ENCODE results near the gene SDK1.
"Not testable (repeated sequence)": the region's sequence is repeated elsewhere in the genome, so short reads cannot be mapped to it uniquely, and the experiment has no call there.

The SDK1 gene

DNA sequence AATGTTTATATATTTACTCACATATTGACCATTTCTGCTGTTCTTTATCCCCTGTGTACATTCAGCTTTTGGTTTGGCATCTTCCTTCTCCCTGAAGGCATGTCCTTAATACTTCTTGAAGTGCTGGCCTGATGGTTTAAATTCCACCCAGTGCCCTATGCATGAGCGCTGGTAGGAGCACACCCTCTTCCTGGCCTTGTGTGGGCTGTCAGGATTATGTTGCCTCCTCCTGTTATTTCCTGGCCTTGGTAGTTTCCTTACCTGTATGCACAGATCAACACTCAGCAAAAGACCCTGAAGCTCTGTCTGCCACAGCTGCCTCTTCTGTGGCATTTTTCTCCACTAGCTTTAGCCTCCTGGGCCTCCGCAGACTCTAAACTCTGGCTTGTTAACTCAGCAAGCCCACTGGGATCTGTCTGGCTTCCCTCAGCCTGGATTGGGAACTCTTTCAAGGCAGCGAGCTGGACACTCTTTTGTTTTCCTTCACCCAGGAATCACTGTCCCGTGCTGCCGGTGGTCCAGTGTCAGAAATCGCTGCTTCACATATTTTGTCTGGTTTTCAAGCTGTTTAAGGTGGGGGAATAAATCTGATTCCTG is 595.2 kb downstream of the SDK1 start:
- DNase-seq: no peak

DNA sequence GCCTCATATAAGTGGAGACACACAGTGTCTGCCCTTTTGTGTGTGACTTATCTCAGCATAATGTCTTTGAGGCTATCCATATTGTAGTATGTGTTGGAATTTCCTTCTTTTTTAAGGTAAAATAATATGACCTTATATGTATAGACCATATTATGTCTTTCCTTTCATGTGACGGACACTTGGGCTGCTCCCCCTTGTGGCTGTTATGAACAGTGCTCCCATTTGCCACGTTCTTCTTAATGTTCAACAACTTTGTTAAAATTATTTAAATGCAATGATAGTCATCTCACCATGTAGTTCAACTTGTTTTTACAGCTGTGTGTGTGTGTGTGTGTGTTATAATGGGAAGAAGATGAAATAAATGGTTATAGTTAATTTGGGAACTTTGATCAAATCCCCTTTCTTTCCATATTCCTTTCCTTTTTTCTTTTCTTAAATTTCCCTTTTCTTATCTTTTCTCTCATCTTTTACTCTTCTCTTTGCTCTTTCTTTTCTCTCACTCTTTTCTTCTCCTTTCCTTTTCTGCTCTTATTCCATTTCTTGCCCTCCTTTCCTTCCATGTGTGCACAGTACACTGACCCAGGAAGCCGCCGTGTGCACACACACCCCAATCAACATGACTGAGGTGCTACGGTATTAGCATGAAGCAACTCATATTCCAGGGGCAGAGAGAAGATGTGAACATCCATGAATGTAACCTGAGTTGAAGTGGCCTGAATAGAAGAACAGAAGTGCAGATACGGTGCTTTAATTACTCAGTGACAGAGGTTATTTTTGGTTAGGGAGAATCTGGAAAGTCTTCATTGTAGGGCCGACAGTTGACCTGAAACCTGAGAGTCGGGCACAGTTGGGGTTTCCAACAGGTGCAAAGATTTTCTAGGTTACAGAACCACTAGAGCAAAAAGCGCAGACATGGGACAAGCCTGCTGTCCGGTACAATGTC is 596.6 kb downstream of the SDK1 start:
- DNase-seq: no peak

DNA sequence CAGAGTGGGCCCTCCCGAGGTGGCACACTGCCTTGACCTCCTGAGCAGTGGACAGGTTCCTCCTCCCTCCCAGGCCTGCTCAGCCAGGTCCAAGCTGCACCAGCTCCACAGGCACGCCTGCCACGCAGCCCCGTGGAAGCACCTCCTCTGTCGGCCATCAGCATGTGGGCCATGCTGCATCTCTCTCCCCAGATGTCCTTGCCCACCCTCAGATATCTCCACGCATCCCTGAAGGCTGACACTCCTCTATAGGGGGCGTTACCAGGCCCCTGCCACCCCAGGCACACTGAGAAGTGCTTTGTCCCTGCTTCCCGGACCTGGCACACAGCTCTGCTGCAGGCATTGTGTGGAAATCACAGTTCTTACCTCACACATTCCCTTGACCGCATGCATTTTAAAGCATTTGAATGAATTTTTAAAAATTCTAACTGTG is 598.5 kb downstream of the SDK1 start:
- no peak for DNase-seq

DNA sequence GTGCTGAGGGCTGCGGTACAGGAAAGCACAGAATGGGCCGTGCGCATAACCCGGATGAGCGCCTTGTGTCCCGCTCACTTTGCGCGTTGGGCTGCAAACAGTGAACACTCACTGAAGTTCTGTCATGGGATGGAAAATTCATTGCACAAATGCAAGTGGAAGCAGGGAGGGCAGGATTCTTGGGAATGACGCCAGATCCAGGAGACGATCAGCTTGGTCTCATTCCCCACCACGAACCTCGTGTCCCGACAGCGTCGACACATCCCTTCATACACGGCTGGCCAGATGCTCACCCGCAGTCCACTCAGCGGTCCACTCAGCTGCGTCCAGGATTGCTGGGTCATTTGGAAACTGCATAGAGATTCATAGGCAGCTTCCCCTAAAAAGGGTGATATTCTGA is 607.1 kb downstream of the SDK1 start:
- no peak for DNase-seq

DNA sequence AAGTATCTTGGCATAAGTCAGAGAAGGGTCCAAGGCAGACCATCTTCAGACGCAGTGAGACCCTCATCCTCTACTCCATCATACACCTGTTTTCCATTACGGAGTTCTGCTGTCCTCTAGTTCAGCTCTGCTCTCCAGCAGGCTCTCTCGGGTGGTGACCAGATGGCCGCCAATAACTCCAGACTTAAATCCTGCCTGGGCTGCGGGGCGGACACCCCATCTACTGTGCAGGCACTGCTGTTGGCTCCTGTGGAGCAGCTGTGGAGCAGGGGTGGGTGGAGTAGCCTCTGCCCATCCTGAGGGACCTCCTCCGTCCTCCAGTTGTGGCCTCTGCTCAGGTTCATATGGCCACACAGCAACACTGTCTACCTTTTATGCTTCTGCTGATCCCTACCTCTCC is 608.1 kb downstream of the SDK1 start:
- DNase-seq: no peak

DNA sequence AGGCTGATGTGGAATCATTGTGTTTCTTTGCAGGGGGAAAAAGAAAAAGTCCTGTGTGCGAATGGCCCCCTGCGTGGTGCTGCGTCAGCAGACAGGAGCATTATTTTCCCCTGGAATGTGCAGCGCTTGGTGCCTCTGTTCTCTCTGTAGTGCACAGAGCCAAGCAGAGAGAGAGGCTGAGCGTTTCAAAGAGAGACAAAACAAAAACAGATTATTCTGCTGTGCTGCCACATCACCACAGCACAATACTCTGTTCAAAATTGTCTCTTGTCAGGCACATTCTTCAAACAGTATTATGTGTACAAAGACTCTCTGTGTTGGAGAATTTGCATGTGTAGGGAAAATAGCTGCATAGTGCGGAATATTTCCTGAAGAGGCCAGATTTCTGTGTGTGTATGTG is 609.0 kb downstream of the SDK1 start:
- no peak for DNase-seq

DNA sequence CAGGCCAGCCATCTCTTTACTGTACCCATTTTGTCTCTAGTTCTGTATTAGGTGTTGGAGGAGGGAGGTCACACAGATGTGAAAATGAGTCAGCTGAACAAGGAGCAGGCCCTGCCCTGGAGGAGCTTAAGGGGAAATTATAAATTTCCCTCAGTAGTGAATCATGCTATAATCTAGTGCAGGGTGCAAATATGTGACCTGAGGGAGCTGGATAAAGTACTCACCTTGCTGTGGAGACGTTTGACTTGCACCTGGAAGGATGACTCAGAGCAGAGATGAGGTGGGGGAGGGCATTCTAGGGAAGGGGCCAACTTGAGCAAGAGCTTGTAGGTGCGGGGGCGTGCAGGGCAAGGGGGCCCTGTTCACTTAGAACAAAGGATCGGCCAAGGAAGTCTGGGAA is 610.6 kb downstream of the SDK1 start:
- no peak for DNase-seq

DNA sequence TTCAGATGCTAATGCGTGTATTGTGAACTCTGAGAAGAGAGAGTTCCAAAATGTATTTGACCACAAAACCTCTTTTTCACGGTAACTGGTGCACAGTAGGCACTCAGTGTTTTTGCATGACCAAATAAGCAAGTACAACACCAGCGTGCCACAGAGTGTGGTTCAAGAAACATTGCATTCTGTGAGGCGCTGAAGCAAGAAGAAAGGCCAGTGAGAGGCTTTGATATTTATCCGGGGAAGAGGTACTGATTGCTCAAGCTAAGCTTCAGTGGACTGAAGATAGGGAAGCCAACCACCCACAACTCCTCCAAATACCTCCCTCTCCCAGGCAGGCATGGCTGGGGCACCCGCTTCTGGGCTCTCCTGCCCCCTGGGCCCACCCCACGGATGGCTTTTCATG is 611.2 kb downstream of the SDK1 start:
- DNase-seq: no peak

DNA sequence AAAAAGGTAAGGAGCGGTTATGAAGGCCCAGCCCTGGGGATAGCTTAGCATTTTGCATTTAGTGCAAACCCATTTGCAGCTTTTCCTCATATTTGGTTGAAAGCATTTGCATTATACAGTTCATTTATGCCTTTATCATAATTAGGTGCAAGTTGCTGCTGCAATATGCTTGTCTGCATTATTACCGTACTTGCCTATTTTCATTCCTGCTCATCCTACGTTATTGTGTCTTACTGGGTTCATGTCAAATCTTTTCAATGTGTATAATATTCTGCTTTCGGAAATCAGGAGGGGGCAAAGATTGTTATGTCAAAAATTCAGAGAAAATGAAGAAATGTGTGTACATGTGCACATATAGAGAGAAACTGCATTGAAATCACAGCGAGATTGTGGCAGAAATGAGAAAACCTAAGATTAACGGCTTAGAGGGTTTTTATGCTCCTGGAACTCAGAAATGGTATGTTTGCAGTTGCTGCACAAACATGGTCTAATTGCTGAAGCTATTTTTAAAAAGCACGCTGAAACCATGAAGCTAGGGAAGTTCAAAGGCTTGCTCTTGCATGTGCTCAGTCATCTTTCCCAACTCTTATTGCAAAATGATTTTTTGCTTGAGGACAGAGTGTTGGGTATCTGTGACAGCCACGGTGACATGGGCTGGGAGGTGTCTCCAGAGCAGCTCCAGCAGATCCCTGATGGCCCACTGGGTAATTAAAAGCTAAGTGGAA is 613.2 kb downstream of the SDK1 start:
- no peak for DNase-seq

DNA sequence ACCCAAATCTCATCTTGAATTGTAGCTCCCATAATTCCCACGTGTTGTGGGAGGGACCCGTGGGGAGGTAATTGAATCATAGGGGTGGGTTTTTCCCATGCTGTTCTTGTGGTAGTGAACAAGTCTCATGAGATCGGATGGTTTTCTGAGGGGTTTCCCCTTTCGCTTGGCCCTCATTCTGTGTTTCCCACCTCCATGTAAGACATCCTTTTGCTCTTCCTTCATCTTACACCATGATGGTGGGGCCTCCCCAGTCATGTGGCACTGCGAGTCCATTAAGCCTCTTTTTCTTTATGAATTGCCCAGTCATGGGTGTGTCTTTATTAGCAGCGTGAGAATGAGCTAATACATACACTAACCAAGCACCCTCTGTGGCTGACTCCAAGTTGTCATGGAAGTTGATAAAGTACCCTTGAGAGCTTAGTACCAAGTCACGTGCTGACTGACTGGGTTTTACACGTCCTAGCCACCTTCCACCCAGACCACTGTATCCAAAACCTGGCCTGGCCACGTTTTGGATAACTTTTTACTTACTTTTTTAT is 614.4 kb downstream of the SDK1 start:
- no peak for DNase-seq

DNA sequence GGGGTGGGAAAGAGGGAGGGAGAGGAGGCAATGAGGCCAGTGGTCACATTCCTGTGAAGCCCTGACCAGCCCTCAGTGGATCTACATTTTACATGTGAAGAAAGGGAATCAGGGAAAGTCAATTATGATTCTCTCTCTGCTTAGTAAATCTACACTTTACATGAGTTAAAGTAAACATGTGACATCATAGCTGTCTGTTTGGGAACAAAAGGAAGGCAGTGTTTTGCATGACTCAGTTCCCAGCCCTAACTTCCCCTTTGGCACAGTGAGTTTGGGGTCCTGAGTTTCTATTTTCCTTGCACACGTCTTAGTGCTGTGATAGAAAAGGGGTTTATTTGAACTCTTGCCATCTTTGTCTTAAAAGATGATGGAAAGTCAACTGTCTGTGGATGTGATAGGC is 615.1 kb downstream of the SDK1 start:
- no peak for DNase-seq

DNA sequence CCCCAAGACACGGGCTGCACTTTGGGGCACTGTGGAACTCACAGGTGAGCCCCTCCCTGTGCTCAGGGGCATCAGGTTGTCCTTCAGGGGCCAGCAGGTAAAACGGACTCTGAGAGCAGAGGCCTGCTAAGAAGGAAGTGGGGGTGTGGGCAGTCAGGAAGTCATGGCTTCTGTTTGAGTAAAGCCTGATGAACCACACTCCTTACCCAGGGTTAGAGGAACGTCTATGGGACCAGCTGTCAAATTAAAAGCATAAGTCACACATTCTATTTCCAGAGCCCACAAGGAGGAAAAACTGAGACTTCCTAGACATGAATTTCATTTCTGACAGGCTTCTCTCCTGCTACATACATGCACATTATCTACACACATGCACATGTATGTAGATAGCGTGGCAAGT is 616.4 kb downstream of the SDK1 start:
- DNase-seq: no peak

DNA sequence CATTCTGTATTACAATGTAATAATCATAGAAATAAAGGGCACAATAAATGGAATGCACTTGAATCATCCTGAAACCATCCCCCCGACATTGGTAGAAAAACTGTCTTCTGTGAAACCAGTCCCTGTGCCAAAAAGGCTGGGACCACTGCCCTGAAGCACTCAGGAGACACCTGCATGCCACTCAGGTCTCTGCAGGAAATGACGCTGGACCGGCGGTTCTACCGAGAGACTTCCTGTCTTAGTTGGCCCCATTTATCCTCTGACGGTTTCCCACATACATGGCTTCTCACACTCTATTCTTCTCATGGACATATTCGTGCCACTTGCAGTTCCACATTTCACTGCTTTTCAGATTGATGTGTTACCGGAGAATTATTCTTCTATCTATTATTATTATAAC is 617.5 kb downstream of the SDK1 start:
- no peak for DNase-seq

DNA sequence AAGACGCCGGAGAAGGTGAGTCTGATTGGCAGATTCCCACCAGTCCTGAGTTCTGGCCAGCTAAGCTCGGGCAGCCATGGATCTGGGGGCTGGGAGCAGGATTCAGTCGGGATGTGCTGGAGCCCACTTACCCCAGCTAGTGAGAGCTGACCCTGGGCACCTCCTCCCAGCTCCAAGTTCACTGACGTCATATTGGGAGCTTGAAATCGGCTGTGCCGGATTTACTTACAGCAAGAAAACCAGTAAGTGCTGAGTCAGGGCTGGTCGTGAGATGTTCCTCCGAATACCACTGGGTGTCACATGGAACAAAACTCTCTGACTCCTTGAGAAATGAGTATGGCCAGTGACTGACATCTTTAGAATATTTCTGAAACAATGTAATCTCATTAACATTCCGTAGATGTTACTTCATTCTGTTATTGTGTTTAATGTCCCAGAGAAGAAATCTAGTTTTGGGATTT is 621.2 kb downstream of the SDK1 start:
- no peak for DNase-seq

DNA sequence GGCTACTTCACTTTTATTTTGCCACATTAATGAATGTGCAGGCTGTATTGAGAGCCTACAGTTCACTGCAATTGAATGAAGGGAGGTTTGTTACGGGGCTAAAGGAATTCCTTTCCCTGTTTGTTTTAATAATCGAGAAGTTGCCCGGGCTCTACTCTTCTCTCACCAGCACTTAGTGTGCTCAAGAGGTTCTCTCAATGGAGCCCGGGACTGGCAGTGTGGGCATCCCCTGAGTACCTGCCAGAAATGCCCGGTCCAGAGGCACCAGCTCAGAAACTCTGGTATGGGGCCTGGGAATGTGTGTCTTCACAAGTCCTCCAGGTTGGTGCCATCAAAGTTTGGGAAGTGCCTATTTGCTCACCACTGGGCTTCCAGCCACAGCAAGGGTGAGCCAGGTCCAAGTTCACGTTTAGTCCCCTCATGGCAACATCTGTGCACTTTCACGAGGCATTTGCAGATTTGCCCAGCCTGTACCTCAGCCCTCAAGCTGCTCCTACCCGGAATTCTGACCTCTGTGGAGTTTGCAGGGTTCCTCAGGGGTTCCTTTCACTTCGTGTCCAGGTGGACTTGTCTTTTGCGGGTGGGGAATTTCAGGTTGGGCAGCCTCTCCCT is 622.4 kb downstream of the SDK1 start:
- no peak for DNase-seq

DNA sequence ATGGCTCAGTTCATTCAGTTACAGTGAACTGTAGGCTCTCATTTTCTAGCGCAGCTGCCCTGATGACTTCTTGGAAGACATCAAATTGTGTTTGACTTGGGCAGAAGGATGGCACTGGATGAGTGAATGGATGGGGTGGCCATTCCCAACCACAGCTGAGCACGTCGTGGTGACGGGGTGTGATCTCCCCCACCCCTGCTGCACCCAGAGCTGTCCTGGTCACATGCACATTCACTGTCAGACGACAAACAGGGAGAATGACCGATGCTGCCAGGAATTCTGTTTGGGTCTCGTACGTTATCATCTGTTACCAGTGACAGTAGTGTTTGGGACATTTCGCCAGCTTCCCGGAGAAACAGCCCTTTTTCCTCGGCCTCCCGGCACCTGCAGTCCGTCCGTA is 623.2 kb downstream of the SDK1 start:
- no peak for DNase-seq

DNA sequence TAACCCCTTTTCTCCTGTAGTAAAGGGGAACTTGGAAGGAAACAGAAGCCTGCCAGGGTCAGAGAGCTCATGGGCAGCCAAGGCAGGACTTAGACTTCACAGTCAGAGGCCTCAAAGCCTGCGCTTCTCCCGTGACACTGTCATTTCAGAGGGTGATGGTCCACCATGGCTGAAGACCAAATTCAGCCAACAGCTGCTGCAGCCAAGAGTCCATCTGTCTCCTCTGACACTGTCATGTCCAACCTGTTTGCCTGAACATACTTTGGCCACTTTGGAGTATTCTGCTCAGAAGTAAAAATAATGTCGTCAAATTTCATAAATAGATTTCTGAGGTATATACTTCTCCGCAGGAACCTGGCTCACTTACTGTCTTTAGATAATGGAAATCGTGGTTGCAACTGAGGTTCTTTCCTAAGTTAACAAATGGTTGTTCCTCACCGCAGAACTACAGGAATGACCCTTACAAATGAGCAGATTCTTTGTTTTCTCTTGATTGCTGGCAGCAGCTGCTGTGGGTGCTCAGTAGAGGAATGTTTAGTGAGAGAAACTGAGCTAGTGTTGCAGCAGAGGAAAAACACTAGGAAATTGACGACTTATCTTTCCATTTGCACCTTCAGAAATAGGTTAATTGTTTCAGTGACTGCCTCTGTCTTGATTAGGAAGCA is 626.5 kb downstream of the SDK1 start:
- DNase-seq: no peak

DNA sequence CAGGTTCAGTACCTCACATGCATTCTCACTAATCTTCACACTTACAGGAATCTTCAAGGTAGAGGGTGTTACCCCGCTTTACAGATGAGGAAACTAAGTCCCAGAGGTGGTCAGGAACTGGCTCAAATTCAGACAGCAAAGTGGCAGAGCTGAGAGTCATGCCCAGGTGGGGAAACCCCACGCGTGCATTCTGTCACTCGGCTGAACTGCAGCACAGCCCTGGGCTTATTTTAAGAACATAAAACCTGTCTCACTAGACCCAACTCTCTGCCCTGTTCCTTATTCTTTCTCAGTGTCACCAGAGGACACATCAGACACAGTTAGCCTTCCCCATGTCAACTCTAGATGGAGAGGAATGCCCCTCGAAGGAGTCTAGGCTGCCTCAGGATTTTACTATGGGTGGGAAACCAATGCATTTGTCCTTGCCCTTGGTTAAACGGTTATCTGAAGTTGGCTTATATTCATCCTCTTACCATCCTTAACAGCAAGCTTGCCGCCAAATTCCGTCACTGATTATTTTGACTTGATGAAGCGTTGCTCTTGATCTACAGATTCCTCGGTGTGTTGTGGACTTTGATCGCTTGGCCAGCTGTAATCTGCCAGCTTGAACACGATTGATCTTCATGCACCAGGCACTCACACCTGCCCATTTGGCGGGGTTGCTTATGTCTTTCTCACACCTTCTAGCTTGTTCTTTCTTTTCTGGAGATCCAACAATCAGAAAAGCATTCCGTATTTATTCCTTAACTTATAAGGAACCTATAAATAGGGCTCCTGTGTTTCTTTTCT is 627.9 kb downstream of the SDK1 start:
- no peak for DNase-seq

DNA sequence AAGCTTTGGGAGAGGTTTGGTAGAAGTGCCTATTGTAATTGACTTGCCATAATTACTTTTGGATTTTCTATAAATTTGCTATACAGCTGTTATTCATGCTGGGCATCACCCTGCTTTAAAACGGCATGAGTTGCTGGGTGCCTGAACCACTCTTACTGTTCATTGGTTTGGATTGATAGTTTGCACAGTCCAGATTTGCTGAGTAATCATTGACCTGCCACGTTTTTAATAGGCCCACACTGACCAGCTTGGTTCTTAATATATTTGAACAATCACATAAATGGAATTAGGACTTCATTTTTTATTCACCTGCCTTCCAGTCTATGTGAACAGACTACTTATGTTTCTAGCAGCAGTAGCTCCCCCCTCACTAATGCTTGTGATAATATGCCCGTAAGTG is 630.8 kb downstream of the SDK1 start:
- DNase-seq: no peak

DNA sequence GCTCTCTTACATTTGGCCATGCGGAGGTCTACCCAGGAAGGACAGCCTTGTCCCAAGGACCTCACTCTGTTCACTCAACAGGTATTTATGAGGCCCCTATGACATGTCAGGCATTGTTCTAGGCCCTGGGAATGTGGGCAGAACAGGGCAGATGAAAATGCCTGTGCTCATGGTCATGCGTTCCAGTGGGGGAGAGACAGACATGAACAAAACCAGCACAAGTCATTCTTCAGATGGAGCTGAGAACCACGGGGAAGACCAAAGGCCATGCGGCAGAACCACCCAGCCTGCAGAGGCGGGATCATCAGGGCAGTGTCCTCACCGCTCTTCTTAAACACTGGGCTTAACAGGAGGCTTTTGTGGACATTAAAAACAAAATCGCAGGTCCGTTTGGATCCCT is 636.1 kb downstream of the SDK1 start:
- no peak for DNase-seq

DNA sequence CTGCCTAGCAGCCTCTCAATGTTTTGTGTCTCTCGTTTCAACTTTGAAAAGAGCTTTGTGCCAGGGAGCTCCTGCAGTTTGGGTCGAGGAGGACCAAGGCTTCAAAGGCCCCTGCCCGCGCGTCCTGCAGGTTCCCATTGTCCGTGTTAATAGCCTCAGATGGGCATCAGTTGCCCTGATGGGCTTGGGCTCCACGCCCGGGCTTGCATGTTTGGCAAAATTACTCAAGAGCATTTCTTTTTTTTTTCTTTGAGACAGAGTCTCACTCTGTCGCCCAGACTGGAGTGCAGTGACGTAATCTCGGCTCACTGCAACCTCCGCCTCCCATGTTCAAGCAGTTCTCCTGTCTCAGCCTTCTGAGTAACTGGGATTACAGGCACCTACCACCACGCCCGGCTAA is 636.6 kb downstream of the SDK1 start:
- DNase-seq: no peak

DNA sequence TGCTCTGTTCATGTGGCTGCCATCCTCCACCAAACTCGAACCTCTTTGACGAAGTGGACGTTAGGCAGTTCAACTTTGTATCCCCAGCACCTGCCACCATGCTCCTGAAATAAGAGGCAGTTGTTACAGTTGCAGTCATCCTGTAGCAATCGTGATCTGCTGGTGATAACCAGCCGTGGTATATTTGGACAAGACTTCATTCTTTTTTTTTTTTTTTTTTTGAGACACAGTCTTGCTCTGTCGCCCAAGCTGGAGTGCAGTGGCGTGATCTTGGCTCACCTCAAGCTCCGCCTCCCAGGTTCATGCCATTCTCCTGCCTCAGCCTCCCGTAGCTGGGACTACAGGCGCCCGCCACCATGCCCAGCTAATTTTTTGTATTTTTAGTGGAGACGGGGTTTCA is 640.7 kb downstream of the SDK1 start:
- DNase-seq: not testable (repeated sequence)

All from NCI-H2171 (cell line).